Measurements from ENCODE around the gene EIF2B4. TPM values are rescaled to one million over a fixed set of nuclear protein-coding genes. Genes with fewer than 3 reads are reported as not detected.
"Not testable (repeated sequence)": the region's sequence is repeated elsewhere in the genome, so short reads cannot be mapped to it uniquely, and the experiment has no call there.

Gene EIF2B4
- total RNA-seq, 1 donor from 2014 or later = 18.3 TPM

DNA sequence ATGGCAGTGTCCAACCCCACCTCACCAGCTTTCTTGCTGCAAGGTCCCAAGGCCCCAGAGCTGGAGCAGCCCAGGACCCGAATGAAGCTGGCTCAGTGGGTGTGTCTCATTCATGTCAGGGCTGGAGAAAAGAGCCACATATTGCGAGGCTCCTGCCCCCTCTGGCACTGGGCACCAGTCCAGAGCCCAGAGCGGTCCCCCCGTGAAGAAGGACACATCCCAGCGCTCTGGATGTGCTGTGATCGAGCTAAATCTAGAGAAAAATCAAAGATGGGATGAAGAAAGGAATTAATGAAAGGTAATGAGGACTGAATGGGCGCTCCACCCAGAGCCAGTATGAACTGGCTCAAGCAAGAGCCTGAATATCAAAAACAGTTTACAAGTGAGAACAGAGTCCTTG is 34.0 kb downstream of the EIF2B4 start:
- Histone ChIP-seq H3K9me3 (ENCODE audit: control insufficient read depth in 3 of 3, low read length in 3 of 3) (no peaks in the 10 kb centered on the region), H3K27ac (ENCODE audit: low read depth, low read length) (no peak overlapping the region), H3K9ac (ENCODE audit: low read depth in 1 of 3, low read length in 3 of 3) (no peak overlapping the region), H3K27me3 (ENCODE audit: control insufficient read depth in 3 of 3, insufficient read depth in 3 of 3, low read length in 3 of 3) (no peaks in the 10 kb centered on the region), H3K4me1 (ENCODE audit: control insufficient read depth in 3 of 3, insufficient read depth in 3 of 3, low read length in 3 of 3) (no peaks in the 10 kb centered on the region), H3K4me3 (ENCODE audit: low read length in 3 of 3) (no peak overlapping the region), H3K36me3 (ENCODE audit: control insufficient read depth in 3 of 3, insufficient read depth in 3 of 3, low read length in 3 of 3) (peaks cover 46 to 67% (median 52%) of the 10 kb centered on the region in 3 donors)

DNA sequence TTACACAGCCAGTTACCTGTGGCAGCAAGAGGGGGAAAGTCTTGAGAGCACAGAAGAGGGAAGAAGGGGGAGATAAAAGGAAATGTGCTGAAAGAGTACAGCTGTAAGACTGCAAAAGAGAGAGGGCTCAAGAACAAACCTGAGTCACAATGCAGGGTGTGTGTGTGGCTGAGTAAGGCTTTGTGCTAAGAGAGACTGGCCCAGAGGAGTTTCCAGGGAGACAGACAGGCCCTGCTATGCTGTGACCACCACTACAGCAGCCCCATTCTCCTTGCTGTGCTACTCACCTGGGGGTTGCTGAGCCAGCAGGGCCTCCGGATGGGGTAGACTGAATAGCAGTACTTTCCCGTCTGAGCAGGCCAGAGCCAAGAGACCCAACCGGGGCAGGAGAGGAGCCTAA is 34.8 kb downstream of the EIF2B4 start:
- Histone ChIP-seq H3K4me3 (ENCODE audit: low read length in 3 of 3) (no peak overlapping the region), H3K27me3 (ENCODE audit: control insufficient read depth in 3 of 3, insufficient read depth in 3 of 3, low read length in 3 of 3) (no peaks in the 10 kb centered on the region), H3K36me3 (ENCODE audit: control insufficient read depth in 3 of 3, insufficient read depth in 3 of 3, low read length in 3 of 3) (peaks cover 43 to 63% (median 55%) of the 10 kb centered on the region in 3 donors), H3K9ac (ENCODE audit: low read depth in 1 of 3, low read length in 3 of 3) (no peak overlapping the region), H3K27ac (ENCODE audit: low read depth, low read length) (no peak overlapping the region), H3K4me1 (ENCODE audit: control insufficient read depth in 3 of 3, insufficient read depth in 3 of 3, low read length in 3 of 3) (no peaks in the 10 kb centered on the region), H3K9me3 (ENCODE audit: control insufficient read depth in 3 of 3, low read length in 3 of 3) (no peaks in the 10 kb centered on the region)

DNA sequence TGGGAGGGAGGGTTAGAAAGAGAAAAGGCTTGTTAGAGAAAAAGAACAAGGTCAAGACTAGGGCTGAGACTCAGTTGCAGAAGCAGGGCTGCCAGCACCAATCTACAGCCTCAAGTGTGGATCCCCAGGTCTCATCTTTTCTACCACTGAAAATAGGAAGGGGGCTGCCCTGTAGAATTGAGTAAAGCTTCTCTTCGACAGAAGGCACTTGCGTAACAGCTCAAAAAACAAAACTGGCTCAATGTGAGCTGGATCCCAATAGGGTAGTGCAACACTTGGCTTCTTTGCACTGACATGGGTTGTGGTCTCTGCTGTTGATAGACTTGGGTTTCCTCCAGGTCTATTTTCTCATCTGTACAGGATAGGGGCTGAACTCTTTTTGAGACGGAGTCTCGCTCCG is 45.4 kb downstream of the EIF2B4 start:
- H3K9ac ChIP-seq (ENCODE audit: low read depth in 1 of 3, low read length in 3 of 3) = no peak overlapping the region
- no peaks in the 10 kb centered on the region for H3K9me3 ChIP-seq (ENCODE audit: control insufficient read depth in 3 of 3, low read length in 3 of 3)
- H3K36me3 ChIP-seq (ENCODE audit: control insufficient read depth in 3 of 3, insufficient read depth in 3 of 3, low read length in 3 of 3) = peaks cover 30 to 36% (median 34%) of the 10 kb centered on the region in 3 donors
- H3K27me3 ChIP-seq (ENCODE audit: control insufficient read depth in 3 of 3, insufficient read depth in 3 of 3, low read length in 3 of 3) = no peaks in the 10 kb centered on the region
- peaks cover 33 to 41% (median 35%) of the 10 kb centered on the region in 3 donors for H3K4me1 ChIP-seq (ENCODE audit: control insufficient read depth in 3 of 3, insufficient read depth in 3 of 3, low read length in 3 of 3)
- no peak overlapping the region for H3K4me3 ChIP-seq (ENCODE audit: low read length in 3 of 3)
- H3K27ac ChIP-seq (ENCODE audit: low read depth, low read length) = no peak overlapping the region

DNA sequence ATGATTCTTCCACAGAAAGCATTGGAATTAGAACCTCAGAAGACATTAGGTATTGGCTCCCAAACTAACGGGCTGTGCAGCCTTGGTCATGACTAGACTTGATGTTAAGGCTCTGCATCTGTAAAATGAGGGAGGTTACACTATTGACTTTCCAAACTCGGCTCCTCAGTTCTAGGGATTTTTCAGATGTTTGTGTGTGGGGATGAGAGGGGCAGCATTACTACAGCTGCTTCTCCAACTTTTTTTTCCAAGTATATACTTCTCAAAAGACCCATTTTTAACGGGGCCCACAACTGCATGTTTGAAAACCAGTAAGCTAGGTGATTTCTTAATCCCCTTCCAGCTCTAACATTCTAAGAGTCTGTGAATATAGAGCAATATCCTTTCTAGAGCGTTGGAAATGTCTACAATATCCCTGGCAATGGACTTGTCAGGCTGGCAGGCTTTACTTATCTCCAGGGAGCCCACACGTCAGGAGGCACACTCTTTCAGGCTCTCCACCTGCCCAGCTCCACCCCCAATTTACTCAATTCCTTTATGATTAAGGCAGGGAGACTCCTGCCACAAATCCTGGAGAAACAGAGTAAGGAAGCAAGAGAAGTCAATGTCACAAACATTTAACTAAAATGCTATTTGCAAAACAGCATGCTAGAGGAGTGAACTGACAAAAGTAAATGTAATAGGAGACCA is 46.4 kb downstream of the EIF2B4 start:
- Histone ChIP-seq H3K4me1 (ENCODE audit: control insufficient read depth in 3 of 3, insufficient read depth in 3 of 3, low read length in 3 of 3) (peaks cover 33 to 44% (median 39%) of the 10 kb centered on the region in 3 donors), H3K4me3 (ENCODE audit: low read length in 3 of 3) (peak overlapping the region; percentile 91 to 96 (median 94)), H3K36me3 (ENCODE audit: control insufficient read depth in 3 of 3, insufficient read depth in 3 of 3, low read length in 3 of 3) (peaks cover 21 to 26% (median 24%) of the 10 kb centered on the region in 3 donors), H3K9me3 (ENCODE audit: control insufficient read depth in 3 of 3, low read length in 3 of 3) (no peaks in the 10 kb centered on the region), H3K27ac (ENCODE audit: low read depth, low read length) (peak overlapping the region; percentile 100), H3K9ac (ENCODE audit: low read depth in 1 of 3, low read length in 3 of 3) (peak overlapping the region; percentile 97 to 99 (median 99)), H3K27me3 (ENCODE audit: control insufficient read depth in 3 of 3, insufficient read depth in 3 of 3, low read length in 3 of 3) (no peaks in the 10 kb centered on the region)

DNA sequence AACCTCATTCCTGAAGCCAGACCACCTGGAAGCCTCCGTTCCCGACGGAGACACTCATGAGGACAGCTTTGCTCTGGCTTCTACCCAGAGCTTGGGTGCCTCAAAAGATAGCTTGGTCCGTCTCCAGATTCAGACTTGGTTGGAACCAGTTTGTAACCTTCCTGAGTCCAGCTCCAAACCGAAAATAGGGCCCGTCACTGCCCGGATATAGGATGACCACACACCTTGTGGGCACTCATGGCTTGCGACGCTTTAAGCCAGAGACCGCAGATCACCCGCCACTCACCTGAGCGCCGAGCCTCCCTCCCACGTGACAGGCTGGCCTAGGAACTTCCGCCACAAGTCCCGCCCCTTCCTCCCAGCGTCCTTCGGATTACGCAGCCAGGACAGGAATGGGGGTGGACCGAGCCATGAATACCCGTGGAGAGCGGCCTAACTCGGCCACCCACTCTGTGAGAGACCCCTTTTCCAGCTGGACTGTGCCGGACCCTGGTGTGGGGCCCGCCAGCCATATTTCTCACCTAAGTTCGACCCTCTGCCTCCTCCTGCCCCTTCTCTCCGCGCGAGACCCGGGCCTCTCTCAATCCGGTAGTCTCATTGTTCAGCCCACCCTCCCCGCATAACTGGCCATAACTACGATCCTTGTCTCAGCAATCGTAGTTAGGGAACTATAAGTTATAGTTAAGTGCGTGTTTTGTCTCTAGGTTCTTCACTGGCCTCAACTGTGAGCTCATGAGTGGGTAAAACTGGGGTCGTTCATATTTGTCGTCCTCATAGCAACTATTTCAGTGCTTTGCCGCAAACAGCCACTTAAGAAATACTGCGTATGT is 47.2 kb downstream of the EIF2B4 start, which contains the start of gene MPV17:
Gene MPV17, minus strand, starts transcription at position 332 of the 830 bp plus-strand sequence. CDS start 580 bp downstream, outside the sequence.
- no peaks in the 10 kb centered on the region for H3K9me3 ChIP-seq (ENCODE audit: control insufficient read depth in 3 of 3, low read length in 3 of 3)
- H3K36me3 ChIP-seq (ENCODE audit: control insufficient read depth in 3 of 3, insufficient read depth in 3 of 3, low read length in 3 of 3) = peaks cover 15 to 18% (median 17%) of the 10 kb centered on the region in 3 donors
- no peaks in the 10 kb centered on the region for H3K27me3 ChIP-seq (ENCODE audit: control insufficient read depth in 3 of 3, insufficient read depth in 3 of 3, low read length in 3 of 3)
- H3K4me1 ChIP-seq (ENCODE audit: control insufficient read depth in 3 of 3, insufficient read depth in 3 of 3, low read length in 3 of 3) = peaks cover 33 to 44% (median 39%) of the 10 kb centered on the region in 3 donors
- peak within 1 kb of the TSS; percentile 91 to 96 (median 94) for H3K4me3 ChIP-seq (ENCODE audit: low read length in 3 of 3)
- peak within 1 kb of the TSS; percentile 97 to 99 (median 99) for H3K9ac ChIP-seq (ENCODE audit: low read depth in 1 of 3, low read length in 3 of 3)
- peak within 1 kb of the TSS; percentile 100 for H3K27ac ChIP-seq (ENCODE audit: low read depth, low read length)

DNA sequence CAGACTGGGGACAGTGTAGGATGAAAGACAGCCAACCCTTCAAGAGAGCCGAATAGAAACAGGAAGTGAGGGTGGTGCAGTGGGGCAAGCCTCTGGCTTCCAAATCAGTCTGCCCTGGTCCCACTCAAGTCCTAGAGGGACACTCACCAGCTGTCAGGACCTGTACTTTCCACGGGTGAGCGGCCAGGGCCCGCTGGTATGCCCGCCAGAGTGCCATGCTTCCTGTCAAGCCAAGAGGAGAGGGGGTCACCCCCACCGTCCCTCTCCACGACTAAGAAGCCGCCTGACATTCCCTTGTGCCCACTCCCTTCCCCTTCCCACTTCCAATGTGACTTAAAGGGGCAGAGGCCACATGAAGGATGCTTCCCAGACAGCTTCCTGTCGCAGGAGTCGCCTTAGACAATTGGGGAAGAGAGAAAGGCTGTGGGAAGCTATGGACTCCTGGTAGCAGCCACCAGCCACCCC is 47.8 kb downstream of the EIF2B4 start:
- Histone ChIP-seq H3K36me3 (ENCODE audit: control insufficient read depth in 3 of 3, insufficient read depth in 3 of 3, low read length in 3 of 3) (peaks cover 12 to 15% (median 13%) of the 10 kb centered on the region in 3 donors), H3K9me3 (ENCODE audit: control insufficient read depth in 3 of 3, low read length in 3 of 3) (no peaks in the 10 kb centered on the region), H3K27ac (ENCODE audit: low read depth, low read length) (peak overlapping the region; percentile 100), H3K9ac (ENCODE audit: low read depth in 1 of 3, low read length in 3 of 3) (peak overlapping the region; percentile 97 to 99 (median 99)), H3K4me3 (ENCODE audit: low read length in 3 of 3) (peak overlapping the region; percentile 91 to 96 (median 94)), H3K27me3 (ENCODE audit: control insufficient read depth in 3 of 3, insufficient read depth in 3 of 3, low read length in 3 of 3) (no peaks in the 10 kb centered on the region), H3K4me1 (ENCODE audit: control insufficient read depth in 3 of 3, insufficient read depth in 3 of 3, low read length in 3 of 3) (peaks cover 35 to 47% (median 41%) of the 10 kb centered on the region in 3 donors)

DNA sequence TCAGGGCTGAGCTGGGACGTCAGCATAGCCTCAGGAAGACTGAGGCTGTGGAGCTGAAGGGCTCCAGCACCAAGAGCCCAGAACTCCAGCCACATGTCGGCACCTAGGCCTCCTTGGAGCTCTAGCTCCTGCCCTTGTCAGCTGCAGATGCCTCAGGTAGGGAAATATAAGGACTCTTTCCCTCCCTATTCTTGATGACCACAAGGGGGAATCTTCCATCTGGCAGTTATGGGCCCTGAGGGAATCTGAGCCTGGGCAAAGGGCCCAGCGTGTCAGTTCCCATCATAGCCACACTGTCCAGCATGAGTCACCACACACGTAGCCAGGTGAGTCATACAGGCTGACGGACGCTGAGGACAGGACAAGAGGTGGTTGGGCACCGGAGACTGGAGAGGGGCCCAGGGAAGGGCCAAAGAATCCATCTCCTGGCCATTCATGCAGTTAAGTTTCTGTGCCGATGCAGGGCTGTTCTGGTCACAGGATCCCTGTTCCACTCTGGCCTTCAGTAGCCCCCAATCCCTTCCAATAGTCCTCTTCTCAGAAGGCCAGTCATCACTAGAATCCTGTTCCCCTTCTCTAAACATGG is 49.1 kb downstream of the EIF2B4 start:
- Histone ChIP-seq H3K27ac (ENCODE audit: low read depth, low read length) (peak overlapping the region; percentile 100), H3K36me3 (ENCODE audit: control insufficient read depth in 3 of 3, insufficient read depth in 3 of 3, low read length in 3 of 3) (peaks cover 0 to 4% (median 2%) of the 10 kb centered on the region in 3 donors), H3K4me1 (ENCODE audit: control insufficient read depth in 3 of 3, insufficient read depth in 3 of 3, low read length in 3 of 3) (peaks cover 43 to 60% (median 53%) of the 10 kb centered on the region in 3 donors), H3K9me3 (ENCODE audit: control insufficient read depth in 3 of 3, low read length in 3 of 3) (no peaks in the 10 kb centered on the region), H3K9ac (ENCODE audit: low read depth in 1 of 3, low read length in 3 of 3) (peak overlapping the region; percentile 27 to 57 (median 41)), H3K4me3 (ENCODE audit: low read length in 3 of 3) (peak overlapping the region; percentile 19 to 54 (median 22)), H3K27me3 (ENCODE audit: control insufficient read depth in 3 of 3, insufficient read depth in 3 of 3, low read length in 3 of 3) (no peaks in the 10 kb centered on the region)

DNA sequence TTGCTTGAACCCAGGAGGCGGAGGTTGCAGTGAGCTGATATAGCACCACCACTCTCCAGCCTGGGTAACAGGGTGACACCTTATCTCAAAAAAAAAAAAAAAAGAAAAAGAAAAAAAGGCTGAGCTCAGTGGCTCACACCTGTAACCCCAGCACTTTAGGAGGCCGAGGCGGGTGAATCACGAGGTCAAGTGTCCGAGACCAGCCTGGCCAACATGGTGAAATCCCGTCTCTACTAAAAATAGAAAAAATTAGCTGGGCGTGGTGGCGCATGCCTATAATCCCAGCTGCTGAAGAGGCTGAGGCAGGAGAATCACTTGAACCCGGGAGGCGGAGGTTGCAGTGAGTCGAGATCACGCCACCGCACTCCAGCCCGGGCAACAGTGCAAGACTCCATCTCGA is 50.3 kb downstream of the EIF2B4 start:
- H3K36me3 ChIP-seq (ENCODE audit: control insufficient read depth in 3 of 3, insufficient read depth in 3 of 3, low read length in 3 of 3); H3K4me3 ChIP-seq (ENCODE audit: low read length in 3 of 3); H3K9ac ChIP-seq (ENCODE audit: low read depth in 1 of 3, low read length in 3 of 3); H3K27me3 ChIP-seq (ENCODE audit: control insufficient read depth in 3 of 3, insufficient read depth in 3 of 3, low read length in 3 of 3); H3K9me3 ChIP-seq (ENCODE audit: control insufficient read depth in 3 of 3, low read length in 3 of 3): not testable (repeated sequence)
- Histone ChIP-seq H3K4me1 (ENCODE audit: control insufficient read depth in 3 of 3, insufficient read depth in 3 of 3, low read length in 3 of 3) (peaks cover 43 to 65% (median 60%) of the 10 kb centered on the region in 3 donors), H3K27ac (ENCODE audit: low read depth, low read length) (peak overlapping the region; percentile 100)

DNA sequence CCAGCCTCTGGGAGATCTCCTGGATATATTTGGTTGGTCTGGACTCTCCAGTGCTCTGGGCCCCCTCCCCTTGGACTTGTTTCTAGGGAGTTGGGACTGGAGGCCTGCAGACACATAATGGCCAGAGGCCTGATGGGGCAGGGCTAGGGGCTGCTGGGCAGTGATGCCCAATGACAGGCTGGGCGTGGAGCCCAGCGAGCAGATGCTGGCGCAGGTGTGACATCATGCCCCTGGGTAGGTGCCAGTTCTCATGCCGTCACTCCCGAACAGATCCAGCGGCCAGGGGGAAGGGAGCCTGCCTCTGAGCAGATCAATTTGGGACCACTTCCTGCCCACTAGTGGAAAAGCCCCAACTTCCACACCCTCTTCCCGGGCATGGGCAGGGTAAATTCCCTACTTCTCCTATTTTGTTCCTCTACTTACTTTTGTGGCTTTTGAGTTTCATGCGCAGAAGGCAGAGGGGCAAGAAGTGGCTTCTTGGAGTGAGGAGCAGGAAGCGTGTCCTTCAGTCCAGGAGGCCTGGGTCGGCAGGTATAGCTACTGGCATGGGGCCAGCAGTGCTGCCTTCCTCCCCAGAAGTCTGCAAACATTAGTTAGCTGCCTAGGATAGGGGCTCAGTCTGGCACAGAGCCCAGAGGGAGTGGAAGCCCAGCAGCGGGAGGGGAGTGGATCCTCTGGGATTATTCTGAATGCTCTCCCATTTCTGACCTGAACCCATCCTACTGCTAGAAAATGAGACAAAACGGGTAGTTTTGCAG is 53.3 kb downstream of the EIF2B4 start:
- peaks cover 23 to 51% (median 47%) of the 10 kb centered on the region in 3 donors for H3K4me1 ChIP-seq (ENCODE audit: control insufficient read depth in 3 of 3, insufficient read depth in 3 of 3, low read length in 3 of 3)
- peaks cover 0 to 3% (median 0%) of the 10 kb centered on the region in 3 donors for H3K36me3 ChIP-seq (ENCODE audit: control insufficient read depth in 3 of 3, insufficient read depth in 3 of 3, low read length in 3 of 3)
- no peak overlapping the region for H3K27ac ChIP-seq (ENCODE audit: low read depth, low read length)
- H3K9me3 ChIP-seq (ENCODE audit: control insufficient read depth in 3 of 3, low read length in 3 of 3) = no peaks in the 10 kb centered on the region
- H3K27me3 ChIP-seq (ENCODE audit: control insufficient read depth in 3 of 3, insufficient read depth in 3 of 3, low read length in 3 of 3) = no peaks in the 10 kb centered on the region
- H3K4me3 ChIP-seq (ENCODE audit: low read length in 3 of 3) = no peak overlapping the region
- peak overlapping the region in 1 of 3 donors; percentile 28 for H3K9ac ChIP-seq (ENCODE audit: low read depth in 1 of 3, low read length in 3 of 3)
